ENCODE results near the gene IL4I1. TPM values are rescaled to one million over a fixed set of nuclear protein-coding genes. Genes with fewer than 3 reads are reported as not detected.
"Not testable (repeated sequence)": the region's sequence is repeated elsewhere in the genome, so short reads cannot be mapped to it uniquely, and the experiment has no call there.

IL4I1 gene
- polyA plus RNA-seq (2013, experiment 1 of 2): 0.24 TPM
- polyA plus RNA-seq (2013, experiment 2 of 2): 0.15 TPM

- Histone ChIP-seq H3K18ac (ENCODE audit: low read length) (no peak within 1 kb of the TSS), H3K4me1 (ENCODE audit: control insufficient read depth, low read depth, low read length) (no peaks in the 10 kb centered on the region), H3K23ac (ENCODE audit: low read length) (no peak within 1 kb of the TSS), H4K5ac (ENCODE audit: low read length) (no peak within 1 kb of the TSS), H2BK120ac (ENCODE audit: low read depth, low read length) (no peak within 1 kb of the TSS), H3K79me1 (ENCODE audit: low read length) (no peaks in the 10 kb centered on the region), H3K9ac (ENCODE audit: low read length) (no peak within 1 kb of the TSS), H2AK5ac (ENCODE audit: low read length) (no peak within 1 kb of the TSS), H2BK15ac (replicated peaks; ENCODE audit: low read depth) (no peak within 1 kb of the TSS), H3K4me3 (ENCODE audit: low read length) (no peak within 1 kb of the TSS), H3K4me2 (ENCODE audit: low read length) (no peak within 1 kb of the TSS), H3K56ac (ENCODE audit: low read length) (no peak within 1 kb of the TSS), H2BK5ac (ENCODE audit: low read length) (no peak within 1 kb of the TSS), H3K27ac (ENCODE audit: low read depth, low read length) (no peak within 1 kb of the TSS), H3K36me3 (ENCODE audit: control insufficient read depth, insufficient read depth, low read length) (no peaks in the 10 kb centered on the region), H3K79me2 (ENCODE audit: control insufficient read depth, insufficient read depth, low read length) (no peaks in the 10 kb centered on the region), H3K27me3 (ENCODE audit: insufficient read depth, low read length, poor library complexity) (no peaks in the 10 kb centered on the region), H3K4ac (ENCODE audit: low read depth, low read length) (no peak within 1 kb of the TSS), H4K8ac (ENCODE audit: low read depth, low read length) (no peak within 1 kb of the TSS)
- no peak for DNase-seq
- WGBS (ENCODE audit: extremely low coverage, insufficient coverage, low lambda C conversion rate): no CpG with 5 or more reads among the region's 20 CpGs
Measured at GRCh38 chr19:49896863-49897621, at the start of gene IL4I1. Gene IL4I1 (minus strand): TSS chr19:49896887. CDS start chr19:49896160, 727 bp downstream.

DNA sequence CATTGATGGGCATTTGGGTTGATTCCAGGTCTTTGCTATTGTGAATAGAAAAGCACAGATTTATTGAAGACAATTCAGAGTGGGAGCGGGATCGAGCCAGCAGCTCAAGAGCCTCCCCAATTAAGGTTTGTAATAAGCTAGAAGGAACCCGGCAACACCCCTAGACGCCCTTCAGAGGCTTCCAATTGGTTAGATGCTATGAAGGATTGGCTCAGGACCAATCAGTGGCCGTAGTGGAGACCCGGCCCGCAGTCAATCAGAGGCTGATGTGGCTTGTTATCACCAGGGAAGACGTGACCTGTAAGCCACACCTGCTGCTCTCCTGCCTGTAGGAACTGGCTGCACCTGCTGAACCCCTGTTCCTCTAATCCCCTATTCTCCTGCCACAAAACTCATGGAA lies 49.7 kb upstream of the IL4I1 start:
- H3K36me3 ChIP-seq (ENCODE audit: control insufficient read depth, insufficient read depth, low read length): no peaks in the 10 kb centered on the region
- H3K4me2 ChIP-seq (ENCODE audit: low read length): no peak overlapping the region
- no peak for DNase-seq
- no peak overlapping the region for H3K4ac ChIP-seq (ENCODE audit: low read depth, low read length)
- no peak overlapping the region for H4K8ac ChIP-seq (ENCODE audit: low read depth, low read length)
- no peak overlapping the region for H3K18ac ChIP-seq (ENCODE audit: low read length)
- H3K79me2 ChIP-seq (ENCODE audit: control insufficient read depth, insufficient read depth, low read length): no peaks in the 10 kb centered on the region
- H4K5ac ChIP-seq (ENCODE audit: low read length): no peak overlapping the region
- no peaks in the 10 kb centered on the region for H3K79me1 ChIP-seq (ENCODE audit: low read length)
- H3K4me1 ChIP-seq (ENCODE audit: control insufficient read depth, low read depth, low read length): no peaks in the 10 kb centered on the region
- H3K23ac ChIP-seq (ENCODE audit: low read length): no peak overlapping the region
- H2BK5ac ChIP-seq (ENCODE audit: low read length): no peak overlapping the region
- H3K27ac ChIP-seq (ENCODE audit: low read depth, low read length): no peak overlapping the region
- H3K56ac ChIP-seq (ENCODE audit: low read length): no peak overlapping the region
- H2BK120ac ChIP-seq (ENCODE audit: low read depth, low read length): no peak overlapping the region
- no CpG with 5 or more reads among the region's 8 CpGs for WGBS (ENCODE audit: extremely low coverage, insufficient coverage, low lambda C conversion rate)
- no peak overlapping the region for H3K4me3 ChIP-seq (ENCODE audit: low read length)
- no peaks in the 10 kb centered on the region for H3K27me3 ChIP-seq (ENCODE audit: insufficient read depth, low read length, poor library complexity)
- no peak overlapping the region for H2BK15ac ChIP-seq (replicated peaks; ENCODE audit: low read depth)
- no peak overlapping the region for H3K9ac ChIP-seq (ENCODE audit: low read length)
- no peak overlapping the region for H2AK5ac ChIP-seq (ENCODE audit: low read length)

- not testable (repeated sequence) for H3K4me1 ChIP-seq (ENCODE audit: control insufficient read depth, low read depth, low read length); H3K4ac ChIP-seq (ENCODE audit: low read depth, low read length); DNase-seq; H2AK5ac ChIP-seq (ENCODE audit: low read length); H3K36me3 ChIP-seq (ENCODE audit: control insufficient read depth, insufficient read depth, low read length); H4K5ac ChIP-seq (ENCODE audit: low read length); H3K4me2 ChIP-seq (ENCODE audit: low read length); H3K79me1 ChIP-seq (ENCODE audit: low read length); H3K9ac ChIP-seq (ENCODE audit: low read length); H3K23ac ChIP-seq (ENCODE audit: low read length); H3K4me3 ChIP-seq (ENCODE audit: low read length); H2BK120ac ChIP-seq (ENCODE audit: low read depth, low read length); H4K8ac ChIP-seq (ENCODE audit: low read depth, low read length); H3K18ac ChIP-seq (ENCODE audit: low read length); H3K79me2 ChIP-seq (ENCODE audit: control insufficient read depth, insufficient read depth, low read length); H3K27ac ChIP-seq (ENCODE audit: low read depth, low read length); H3K56ac ChIP-seq (ENCODE audit: low read length); H2BK15ac ChIP-seq (replicated peaks; ENCODE audit: low read depth); H3K27me3 ChIP-seq (ENCODE audit: insufficient read depth, low read length, poor library complexity); H2BK5ac ChIP-seq (ENCODE audit: low read length)
- no CpG with 5 or more reads among the region's 5 CpGs for WGBS (ENCODE audit: extremely low coverage, insufficient coverage, low lambda C conversion rate)
Measured at GRCh38 chr19:49944567-49944966, 47.9 kb upstream of the IL4I1 start.

- no peaks in the 10 kb centered on the region for H3K4me1 ChIP-seq (ENCODE audit: control insufficient read depth, low read depth, low read length)
- no peaks in the 10 kb centered on the region for H3K36me3 ChIP-seq (ENCODE audit: control insufficient read depth, insufficient read depth, low read length)
- no peak overlapping the region for H2BK5ac ChIP-seq (ENCODE audit: low read length)
- H3K9ac ChIP-seq (ENCODE audit: low read length): no peak overlapping the region
- no peak overlapping the region for H2AK5ac ChIP-seq (ENCODE audit: low read length)
- DNase-seq: no peak
- H4K5ac ChIP-seq (ENCODE audit: low read length): no peak overlapping the region
- H3K4ac ChIP-seq (ENCODE audit: low read depth, low read length): no peak overlapping the region
- no peak overlapping the region for H2BK15ac ChIP-seq (replicated peaks; ENCODE audit: low read depth)
- H3K23ac ChIP-seq (ENCODE audit: low read length): no peak overlapping the region
- no CpG with 5 or more reads among the region's 5 CpGs for WGBS (ENCODE audit: extremely low coverage, insufficient coverage, low lambda C conversion rate)
- no peak overlapping the region for H3K4me2 ChIP-seq (ENCODE audit: low read length)
- no peak overlapping the region for H3K56ac ChIP-seq (ENCODE audit: low read length)
- no peak overlapping the region for H4K8ac ChIP-seq (ENCODE audit: low read depth, low read length)
- no peaks in the 10 kb centered on the region for H3K27me3 ChIP-seq (ENCODE audit: insufficient read depth, low read length, poor library complexity)
- H3K18ac ChIP-seq (ENCODE audit: low read length): no peak overlapping the region
- H2BK120ac ChIP-seq (ENCODE audit: low read depth, low read length): no peak overlapping the region
- no peak overlapping the region for H3K4me3 ChIP-seq (ENCODE audit: low read length)
- no peaks in the 10 kb centered on the region for H3K79me1 ChIP-seq (ENCODE audit: low read length)
- no peak overlapping the region for H3K27ac ChIP-seq (ENCODE audit: low read depth, low read length)
- H3K79me2 ChIP-seq (ENCODE audit: control insufficient read depth, insufficient read depth, low read length): no peaks in the 10 kb centered on the region
Measured at GRCh38 chr19:49940482-49940791, 43.8 kb upstream of the IL4I1 start.

DNA sequence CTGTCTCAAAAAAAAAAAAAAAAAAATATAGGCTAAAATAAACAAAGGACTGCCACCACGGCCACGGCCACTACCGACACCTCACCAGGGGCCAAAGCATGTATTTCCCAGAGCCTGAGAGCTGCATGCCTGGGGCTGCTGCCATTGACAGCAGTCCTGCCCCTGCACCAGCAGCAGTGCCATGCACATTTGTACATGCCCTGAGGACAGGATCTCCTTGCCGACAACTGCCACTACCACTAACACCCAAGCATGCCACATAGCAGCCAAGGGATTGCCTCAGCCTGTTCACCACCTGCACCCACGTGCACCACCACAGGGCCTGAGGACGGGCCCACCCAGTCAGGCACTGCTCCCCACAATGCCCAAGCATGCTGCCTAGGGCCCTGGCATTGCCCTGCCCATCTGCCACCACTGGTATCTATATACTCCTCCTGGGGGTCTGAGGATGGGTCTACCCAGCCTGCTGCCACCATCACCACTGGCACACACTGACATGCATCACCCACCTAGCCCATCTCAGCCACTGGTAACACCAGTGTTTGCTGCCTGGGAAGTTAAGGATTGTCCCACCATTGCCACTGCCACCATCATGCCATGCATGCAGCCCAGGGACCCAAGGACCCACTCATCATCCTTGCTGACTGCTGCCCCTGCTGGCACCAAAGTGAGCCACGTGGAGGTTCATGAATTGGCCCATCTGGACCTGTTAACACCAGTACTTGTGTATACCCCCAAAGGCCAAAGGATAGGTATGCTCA lies 43.2 kb upstream of the IL4I1 start:
- no peak overlapping the region for H3K27ac ChIP-seq (ENCODE audit: low read depth, low read length)
- no peak overlapping the region for H3K4ac ChIP-seq (ENCODE audit: low read depth, low read length)
- H3K4me3 ChIP-seq (ENCODE audit: low read length): no peak overlapping the region
- H3K79me2 ChIP-seq (ENCODE audit: control insufficient read depth, insufficient read depth, low read length): no peaks in the 10 kb centered on the region
- H3K23ac ChIP-seq (ENCODE audit: low read length): no peak overlapping the region
- H3K79me1 ChIP-seq (ENCODE audit: low read length): no peaks in the 10 kb centered on the region
- no peak overlapping the region for H4K8ac ChIP-seq (ENCODE audit: low read depth, low read length)
- no peaks in the 10 kb centered on the region for H3K4me1 ChIP-seq (ENCODE audit: control insufficient read depth, low read depth, low read length)
- no peaks in the 10 kb centered on the region for H3K27me3 ChIP-seq (ENCODE audit: insufficient read depth, low read length, poor library complexity)
- no peak overlapping the region for H3K18ac ChIP-seq (ENCODE audit: low read length)
- H3K4me2 ChIP-seq (ENCODE audit: low read length): no peak overlapping the region
- no peaks in the 10 kb centered on the region for H3K36me3 ChIP-seq (ENCODE audit: control insufficient read depth, insufficient read depth, low read length)
- H2BK15ac ChIP-seq (replicated peaks; ENCODE audit: low read depth): no peak overlapping the region
- H2AK5ac ChIP-seq (ENCODE audit: low read length): no peak overlapping the region
- no peak overlapping the region for H2BK5ac ChIP-seq (ENCODE audit: low read length)
- DNase-seq: no peak
- WGBS (ENCODE audit: extremely low coverage, insufficient coverage, low lambda C conversion rate): no CpG with 5 or more reads among the region's 7 CpGs
- H3K56ac ChIP-seq (ENCODE audit: low read length): no peak overlapping the region
- no peak overlapping the region for H4K5ac ChIP-seq (ENCODE audit: low read length)
- H3K9ac ChIP-seq (ENCODE audit: low read length): no peak overlapping the region
- H2BK120ac ChIP-seq (ENCODE audit: low read depth, low read length): no peak overlapping the region

Measured in mesendoderm (in vitro differentiated cells).